OCI-LY1 (cell line): ENCODE results near the gene SIVA1.

Experiments used
- H2AFZ ChIP-seq: fragments of 200-600 bp; sonication (generic), shearing (Covaris generic); 2 replicates; pipeline ENCODE4 v1.6.0; 2014; ENCODE audit warnings: antibody characterized with exemption, mild to moderate bottlenecking, low read length
- H3F3A ChIP-seq: fragments of 200-600 bp; sonication (generic), shearing (Covaris generic); 2 replicates; pipeline ENCODE4 v1.6.0; 2014; ENCODE audit warnings: mild to moderate bottlenecking, antibody characterized with exemption, low read length, moderate library complexity; ENCODE audit not compliant: insufficient read depth
- H3K27ac ChIP-seq: fragments of 200-600 bp; sonication (generic); 2 replicates; pipeline ENCODE4 v1.5.1; 2014; ENCODE audit warnings: low read length, mixed run types, mild to moderate bottlenecking, low read depth; ENCODE audit not compliant: poor library complexity, severe bottlenecking
- H3K27me3 ChIP-seq: fragments of 200-600 bp; sonication (generic); 2 replicates; pipeline ENCODE4 v1.6.0; 2014; ENCODE audit warnings: antibody characterized with exemption, mild to moderate bottlenecking, low read length, moderate library complexity; ENCODE audit not compliant: insufficient read depth
- H3K36me3 ChIP-seq: fragments of 200-600 bp; sonication (generic); 2 replicates; pipeline ENCODE4 v1.6.1; 2014; ENCODE audit warnings: mild to moderate bottlenecking, antibody characterized with exemption, low read length, moderate library complexity, mixed read lengths; ENCODE audit not compliant: insufficient read depth
- H3K4me1 ChIP-seq: fragments of 200-600 bp; sonication (generic); 2 replicates; pipeline ENCODE4 v1.5.1; 2014; ENCODE audit warnings: mild to moderate bottlenecking, low read length, moderate library complexity; ENCODE audit not compliant: insufficient read depth, severe bottlenecking
- H3K4me2 ChIP-seq: fragments of 200-600 bp; sonication (generic), shearing (Covaris generic); 2 replicates; pipeline ENCODE4 v1.6.1; 2014; ENCODE audit warnings: low read length
- H3K4me3 ChIP-seq: fragments of 200-600 bp; sonication (generic); 2 replicates; pipeline ENCODE4 v1.5.1; 2014; ENCODE audit warnings: low read length, low read depth, mild to moderate bottlenecking, mixed read lengths; ENCODE audit not compliant: poor library complexity, severe bottlenecking
- H3K79me2 ChIP-seq: fragments of 200-600 bp; shearing (Covaris generic); 2 replicates; pipeline ENCODE4 v1.6.1; 2016; ENCODE audit warnings: mixed run types, low read length, mixed read lengths; ENCODE audit not compliant: insufficient read depth
- H3K9ac ChIP-seq: fragments of 200-600 bp; sonication (generic), shearing (Covaris generic); 2 replicates; pipeline ENCODE4 v1.6.1; 2014; ENCODE audit warnings: mild to moderate bottlenecking, low read length, mixed read lengths
- H3K9me2 ChIP-seq: fragments of 200-600 bp; sonication (generic), shearing (Covaris generic); 2 replicates; pipeline ENCODE4 v1.6.1; 2014; ENCODE audit warnings: low read depth, mild to moderate bottlenecking, low read length, mixed read lengths
- H3K9me3 ChIP-seq: fragments of 200-600 bp; shearing (Covaris generic); 2 replicates; pipeline ENCODE4 v1.6.1; 2014; ENCODE audit warnings: low read length, mixed read lengths
- H4K20me1 ChIP-seq: fragments of 200-600 bp; sonication (generic), shearing (Covaris generic); 2 replicates; pipeline ENCODE4 v1.6.0; 2016; ENCODE audit warnings: mild to moderate bottlenecking, low read length; ENCODE audit not compliant: insufficient read depth
- CTCF ChIP-seq: fragments of 200-600 bp; sonication (generic), shearing (Covaris generic); IDR thresholded peaks from 2 replicates; pipeline ENCODE4 v1.5.1; 2017; ENCODE audit warnings: mild to moderate bottlenecking, antibody characterized with exemption, low read length, moderate library complexity, mixed read lengths
- EZH2 ChIP-seq: fragments of 200-600 bp; sonication (generic), shearing (Covaris generic); IDR thresholded peaks from 2 replicates; pipeline ENCODE4 v1.8.0; 2017; ENCODE audit warnings: borderline replicate concordance, mixed run types, mild to moderate bottlenecking, antibody characterized with exemption, low read length, moderate library complexity, mixed read lengths

Gene SIVA1

GRCh38 chr14:104712881-104713734 lies 39.8 kb upstream of the SIVA1 start:
- H4K20me1 ChIP-seq, result no peaks in the 10 kb centered on the region
- no peaks in the 10 kb centered on the region for H3K79me2 ChIP-seq
- no peak overlapping the region for H3K9ac ChIP-seq
- no peak overlapping the region for H2AFZ ChIP-seq
- H3K36me3 ChIP-seq, result no peaks in the 10 kb centered on the region
- H3K4me3 ChIP-seq, result no peak overlapping the region
- no peak for TF ChIP-seq CTCF
- peaks cover 8% of the 10 kb centered on the region for H3K4me1 ChIP-seq
- H3K9me3 ChIP-seq, result no peaks in the 10 kb centered on the region
- no peak overlapping the region for H3K27ac ChIP-seq
- peaks cover 16% of the 10 kb centered on the region; the same call in 1 of the 2 replicates for H3K27me3 ChIP-seq
- no peaks in the 10 kb centered on the region for H3F3A ChIP-seq
- H3K9me2 ChIP-seq, result no peaks in the 10 kb centered on the region
- H3K4me2 ChIP-seq, result no peak overlapping the region

- Histone ChIP-seq H3K79me2 (no peaks in the 10 kb centered on the region), H3K9ac (no peak overlapping the region), H3K4me1 (peaks cover 11% of the 10 kb centered on the region), H3K36me3 (no peaks in the 10 kb centered on the region), H3K4me2 (no peak overlapping the region), H3K27ac (no peak overlapping the region), H3K9me3 (no peaks in the 10 kb centered on the region), H4K20me1 (no peaks in the 10 kb centered on the region), H3F3A (no peaks in the 10 kb centered on the region), H2AFZ (no peak overlapping the region), H3K4me3 (no peak overlapping the region), H3K27me3 (peaks cover 16% of the 10 kb centered on the region; the same call in 1 of the 2 replicates), H3K9me2 (no peaks in the 10 kb centered on the region)
- TF ChIP-seq EZH2 (no peak), CTCF (no peak)
Observed at GRCh38 chr14:104714066-104714465, 38.9 kb upstream of the SIVA1 start.

GRCh38 chr14:104714681-104715080 lies 38.3 kb upstream of the SIVA1 start:
- no peaks in the 10 kb centered on the region for H3K79me2 ChIP-seq
- TF ChIP-seq CTCF, result no peak
- TF ChIP-seq EZH2, result no peak
- H3K4me1 ChIP-seq, result peaks cover 11% of the 10 kb centered on the region
- H3K27ac ChIP-seq, result no peak overlapping the region
- no peaks in the 10 kb centered on the region for H3K9me2 ChIP-seq
- no peak overlapping the region for H3K9ac ChIP-seq
- H3K4me3 ChIP-seq, result no peak overlapping the region
- no peak overlapping the region for H2AFZ ChIP-seq
- H3K4me2 ChIP-seq, result no peak overlapping the region
- no peaks in the 10 kb centered on the region for H4K20me1 ChIP-seq
- H3K27me3 ChIP-seq, result peaks cover 16% of the 10 kb centered on the region; the same call in 1 of the 2 replicates
- no peaks in the 10 kb centered on the region for H3K36me3 ChIP-seq
- no peaks in the 10 kb centered on the region for H3F3A ChIP-seq
- no peaks in the 10 kb centered on the region for H3K9me3 ChIP-seq
